ENCODE results near the gene COG5. TPM values are rescaled to one million over a fixed set of nuclear protein-coding genes. Genes with fewer than 3 reads are reported as not detected.

COG5 gene
- total RNA-seq, 4 donors from 2014 or later, result 34.8 to 74.1 (median 41.2) TPM

GRCh38 chr7:107580716-107581383 is 17.1 kb upstream of the COG5 start:
- TF ChIP-seq CTCF (IDR thresholded peaks at IDR 0.05), result no peak
- ATAC-seq (ENCODE audit: low FRiP score) (no peak), DNase-seq (ENCODE audit: low spot score) (no peak)

GRCh38 chr7:107579885-107580715 is 16.4 kb upstream of the COG5 start, which contains the start of gene BCAP29:
Gene BCAP29, plus strand, starts transcription at chr7:107580246. Its CDS starts 527 bp downstream, at chr7:107580773.
- ATAC-seq (ENCODE audit: low FRiP score) (peak; percentile 95), DNase-seq (ENCODE audit: low spot score) (peak; percentile 46)
- no peak for TF ChIP-seq CTCF (IDR thresholded peaks at IDR 0.05)

GRCh38 chr7:107579554-107579884 is 15.8 kb upstream of the COG5 start:
- peak; percentile 33 for ATAC-seq (ENCODE audit: low FRiP score)
- no peak for TF ChIP-seq CTCF (IDR thresholded peaks at IDR 0.05)

GRCh38 chr7:107573537-107573936 is 9.8 kb upstream of the COG5 start:
- TF ChIP-seq CTCF (IDR thresholded peaks at IDR 0.05), result no peak
- DNase-seq (ENCODE audit: low spot score) (no peak), ATAC-seq (ENCODE audit: low FRiP score) (no peak)

More at GRCh38 chr7:107579554-107579884, 15.8 kb upstream of the COG5 start:
- DNase-seq (ENCODE audit: low spot score), result no peak

GRCh38 chr7:107570298-107570697 is 6.6 kb upstream of the COG5 start:
- ATAC-seq (ENCODE audit: low FRiP score) (no peak), DNase-seq (ENCODE audit: low spot score) (no peak)
- no peak for TF ChIP-seq CTCF (IDR thresholded peaks at IDR 0.05)

- ATAC-seq (ENCODE audit: low FRiP score), result peak; percentile 44
- TF ChIP-seq CTCF (IDR thresholded peaks at IDR 0.05), result no peak
Measured at GRCh38 chr7:107564553-107565298, 1.0 kb upstream of the COG5 start.

More at GRCh38 chr7:107564553-107565298, 1.0 kb upstream of the COG5 start:
- no peak for DNase-seq (ENCODE audit: low spot score)
